Measurements from ENCODE around the gene SEMA3F. TPM values are rescaled to one million over a fixed set of nuclear protein-coding genes. Genes with fewer than 3 reads are reported as not detected.

SEMA3F gene
- total and polyA plus RNA-seq, 2 experiments from 2014 or later: 13.9 to 15.5 TPM

DNA sequence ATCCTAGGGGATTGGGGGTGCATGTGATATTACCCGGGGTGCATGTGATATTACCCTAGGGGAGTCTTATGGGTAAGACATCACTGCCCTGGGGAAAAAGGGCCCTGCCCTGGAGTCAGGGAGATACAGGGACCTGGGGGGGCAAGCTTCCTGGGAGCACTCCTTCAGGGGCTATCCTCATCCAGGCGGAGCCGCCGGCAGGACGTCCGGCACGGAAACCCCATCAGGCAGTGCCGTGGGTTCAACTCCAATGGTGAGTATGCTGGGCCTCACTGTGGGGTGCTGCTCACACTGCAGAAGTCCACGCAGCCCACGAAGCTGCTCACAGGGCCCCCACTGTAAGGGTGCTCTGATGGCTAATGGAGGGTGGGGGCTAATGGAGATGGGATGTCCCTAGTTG is 31.0 kb downstream of the SEMA3F start:
- H3K36me3 ChIP-seq (replicated peaks; ENCODE audit: insufficient read depth, low read depth): no peaks in the 10 kb centered on the region

DNA sequence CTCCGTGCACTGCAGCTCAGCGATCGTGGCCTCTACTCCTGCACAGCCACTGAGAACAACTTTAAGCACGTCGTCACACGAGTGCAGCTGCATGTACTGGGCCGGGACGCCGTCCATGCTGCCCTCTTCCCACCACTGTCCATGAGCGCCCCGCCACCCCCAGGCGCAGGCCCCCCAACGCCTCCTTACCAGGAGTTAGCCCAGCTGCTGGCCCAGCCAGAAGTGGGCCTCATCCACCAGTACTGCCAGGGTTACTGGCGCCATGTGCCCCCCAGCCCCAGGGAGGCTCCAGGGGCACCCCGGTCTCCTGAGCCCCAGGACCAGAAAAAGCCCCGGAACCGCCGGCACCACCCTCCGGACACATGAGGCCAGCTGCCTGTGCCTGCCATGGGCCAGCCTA is 32.6 kb downstream of the SEMA3F start:
- no peak for TF ChIP-seq EZH2phosphoT487 (IDR thresholded peaks at IDR 0.05; ENCODE audit: low read depth, severe bottlenecking, unreplicated experiment)
- TF ChIP-seq EZH2 (IDR thresholded peaks at IDR 0.05; ENCODE audit: borderline replicate concordance): no peak
- TF ChIP-seq, protein P1, sequence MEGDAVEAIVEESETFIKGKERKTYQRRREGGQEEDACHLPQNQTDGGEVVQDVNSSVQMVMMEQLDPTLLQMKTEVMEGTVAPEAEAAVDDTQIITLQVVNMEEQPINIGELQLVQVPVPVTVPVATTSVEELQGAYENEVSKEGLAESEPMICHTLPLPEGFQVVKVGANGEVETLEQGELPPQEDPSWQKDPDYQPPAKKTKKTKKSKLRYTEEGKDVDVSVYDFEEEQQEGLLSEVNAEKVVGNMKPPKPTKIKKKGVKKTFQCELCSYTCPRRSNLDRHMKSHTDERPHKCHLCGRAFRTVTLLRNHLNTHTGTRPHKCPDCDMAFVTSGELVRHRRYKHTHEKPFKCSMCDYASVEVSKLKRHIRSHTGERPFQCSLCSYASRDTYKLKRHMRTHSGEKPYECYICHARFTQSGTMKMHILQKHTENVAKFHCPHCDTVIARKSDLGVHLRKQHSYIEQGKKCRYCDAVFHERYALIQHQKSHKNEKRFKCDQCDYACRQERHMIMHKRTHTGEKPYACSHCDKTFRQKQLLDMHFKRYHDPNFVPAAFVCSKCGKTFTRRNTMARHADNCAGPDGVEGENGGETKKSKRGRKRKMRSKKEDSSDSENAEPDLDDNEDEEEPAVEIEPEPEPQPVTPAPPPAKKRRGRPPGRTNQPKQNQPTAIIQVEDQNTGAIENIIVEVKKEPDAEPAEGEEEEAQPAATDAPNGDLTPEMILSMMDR (IDR thresholded peaks at IDR 0.05; ENCODE audit: poor library complexity): no peak
- no peaks in the 10 kb centered on the region for H3K4me1 ChIP-seq (ENCODE audit: insufficient read depth)
- no peak for DNase-seq (ENCODE audit: low spot score)
- H3K79me2 ChIP-seq: no peaks in the 10 kb centered on the region
- no peak overlapping the region for H3K4me3 ChIP-seq
- H2AFZ ChIP-seq: no peak overlapping the region
- no peaks in the 10 kb centered on the region for H3K27me3 ChIP-seq
- H4K20me1 ChIP-seq (ENCODE audit: insufficient read depth, poor library complexity, severe bottlenecking): no peaks in the 10 kb centered on the region
- H3K9me2 ChIP-seq (replicated peaks; ENCODE audit: insufficient read depth): no peaks in the 10 kb centered on the region
- H3K9me3 ChIP-seq (ENCODE audit: low read depth): no peaks in the 10 kb centered on the region
- 95% methylated on average over 18 of the region's 19 CpGs for WGBS (ENCODE audit: low lambda C conversion rate, missing lambda C conversion rate)
- H3K4me2 ChIP-seq: no peak overlapping the region
- no peak overlapping the region for H3K27ac ChIP-seq
- no peaks in the 10 kb centered on the region for H3K36me3 ChIP-seq (replicated peaks; ENCODE audit: insufficient read depth, low read depth)

More for the DNA sequence above, 31.0 kb downstream of the SEMA3F start:
- Histone ChIP-seq H3K27ac (no peak overlapping the region), H3K4me3 (no peak overlapping the region), H3K4me1 (ENCODE audit: insufficient read depth) (no peaks in the 10 kb centered on the region), H3K4me2 (no peak overlapping the region), H3K9me2 (replicated peaks; ENCODE audit: insufficient read depth) (no peaks in the 10 kb centered on the region), H3K9me3 (ENCODE audit: low read depth) (no peaks in the 10 kb centered on the region), H2AFZ (no peak overlapping the region), H3K79me2 (no peaks in the 10 kb centered on the region), H3K27me3 (no peaks in the 10 kb centered on the region), H4K20me1 (ENCODE audit: insufficient read depth, poor library complexity, severe bottlenecking) (no peaks in the 10 kb centered on the region)
- DNase-seq (ENCODE audit: low spot score): no peak
- 98% methylated on average over 10 of the region's 10 CpGs for WGBS (ENCODE audit: low lambda C conversion rate, missing lambda C conversion rate)
- TF ChIP-seq EZH2phosphoT487 (IDR thresholded peaks at IDR 0.05; ENCODE audit: low read depth, severe bottlenecking, unreplicated experiment) (no peak), EZH2 (IDR thresholded peaks at IDR 0.05; ENCODE audit: borderline replicate concordance) (no peak)
- TF ChIP-seq, protein P1 (IDR thresholded peaks at IDR 0.05; ENCODE audit: poor library complexity): no peak

- H3K4me1 ChIP-seq (ENCODE audit: insufficient read depth): no peaks in the 10 kb centered on the region
- no peaks in the 10 kb centered on the region for H3K79me2 ChIP-seq
- no peak overlapping the region for H2AFZ ChIP-seq
- H4K20me1 ChIP-seq (ENCODE audit: insufficient read depth, poor library complexity, severe bottlenecking): no peaks in the 10 kb centered on the region
- H3K27me3 ChIP-seq: peaks cover 3% of the 10 kb centered on the region
- no peaks in the 10 kb centered on the region for H3K36me3 ChIP-seq (replicated peaks; ENCODE audit: insufficient read depth, low read depth)
- TF ChIP-seq EZH2 (IDR thresholded peaks at IDR 0.05; ENCODE audit: borderline replicate concordance): no peak
- TF ChIP-seq, protein P1 (IDR thresholded peaks at IDR 0.05; ENCODE audit: poor library complexity): peak; percentile 87
- no peak for TF ChIP-seq EZH2phosphoT487 (IDR thresholded peaks at IDR 0.05; ENCODE audit: low read depth, severe bottlenecking, unreplicated experiment)
- H3K4me3 ChIP-seq: no peak overlapping the region
- peak; percentile 91 for DNase-seq (ENCODE audit: low spot score)
- H3K27ac ChIP-seq: no peak overlapping the region
- no peaks in the 10 kb centered on the region for H3K9me3 ChIP-seq (ENCODE audit: low read depth)
- 21% methylated on average over 5 of the region's 5 CpGs for WGBS (ENCODE audit: low lambda C conversion rate, missing lambda C conversion rate)
- no peaks in the 10 kb centered on the region for H3K9me2 ChIP-seq (replicated peaks; ENCODE audit: insufficient read depth)
- H3K4me2 ChIP-seq: no peak overlapping the region
These were observed 34.1 kb downstream of the SEMA3F start for GRCh38 chr3:50189274-50189673.

- TF ChIP-seq EZH2 (IDR thresholded peaks at IDR 0.05; ENCODE audit: borderline replicate concordance) (no peak), EZH2phosphoT487 (IDR thresholded peaks at IDR 0.05; ENCODE audit: low read depth, severe bottlenecking, unreplicated experiment) (no peak)
- TF ChIP-seq, protein P1 (IDR thresholded peaks at IDR 0.05; ENCODE audit: poor library complexity): no peak
These were observed 34.9 kb downstream of the SEMA3F start for GRCh38 chr3:50189989-50190388.

More at GRCh38 chr3:50189989-50190388, 34.9 kb downstream of the SEMA3F start:
- Histone ChIP-seq H3K27me3 (peaks cover 3% of the 10 kb centered on the region), H3K36me3 (replicated peaks; ENCODE audit: insufficient read depth, low read depth) (no peaks in the 10 kb centered on the region), H3K79me2 (no peaks in the 10 kb centered on the region), H2AFZ (no peak overlapping the region), H4K20me1 (ENCODE audit: insufficient read depth, poor library complexity, severe bottlenecking) (no peaks in the 10 kb centered on the region), H3K4me2 (no peak overlapping the region), H3K4me3 (no peak overlapping the region), H3K9me2 (replicated peaks; ENCODE audit: insufficient read depth) (no peaks in the 10 kb centered on the region), H3K4me1 (ENCODE audit: insufficient read depth) (no peaks in the 10 kb centered on the region), H3K27ac (no peak overlapping the region), H3K9me3 (ENCODE audit: low read depth) (no peaks in the 10 kb centered on the region)
- no peak for DNase-seq (ENCODE audit: low spot score)
- WGBS (ENCODE audit: low lambda C conversion rate, missing lambda C conversion rate): 94% methylated on average over 7 of the region's 7 CpGs
